Tibial nerve (tissue), 4 donors: ENCODE measurements around the gene FMN2. TPM values are rescaled to one million over a fixed set of nuclear protein-coding genes. Genes with fewer than 3 reads are reported as not detected.

Experiments
- DNase-seq, 2 donors: peaks; one replicate each; pipeline ENCODE4 v3.0.0-alpha.2; 2019; ENCODE audit warnings: low spot score in 2 of 2
- H3K27ac ChIP-seq, 4 donors: fragments of 200-600 bp; sonication (generic) in 3 of 4; one replicate each; pipeline ENCODE4 v1.5.1; 2017 to 2019; ENCODE audit warnings: mild to moderate bottlenecking in 1 of 4
- H3K27me3 ChIP-seq, 2 donors: fragments of 200-600 bp; sonication (generic) in 1 of 2; one replicate each; pipeline versions ENCODE4 v1.5.1 to v1.6.0; 2017 to 2019
- H3K36me3 ChIP-seq, 3 donors: fragments of 200-600 bp; sonication (generic); one replicate each; pipeline ENCODE4 v1.5.1; 2018 to 2019
- H3K4me1 ChIP-seq, 4 donors: fragments of 200-600 bp; sonication (generic) in 3 of 4; one replicate each; pipeline ENCODE4 v1.5.1; 2017 to 2019
- H3K4me3 ChIP-seq, 4 donors: fragments of 200-600 bp; sonication (generic) in 3 of 4; one replicate each; pipeline ENCODE4 v1.5.1; 2017 to 2019; ENCODE audit warnings: mild to moderate bottlenecking in 1 of 4, moderate library complexity in 1 of 4
- H3K9me3 ChIP-seq, 4 donors: fragments of 200-600 bp; sonication (generic) in 3 of 4; one replicate each; pipeline ENCODE4 v1.5.1; 2017 to 2019
- EP300 ChIP-seq, 2 donors: sonication (generic); formaldehyde crosslinking; IDR thresholded peaks; one replicate each; pipeline ENCODE4 v1.6.1; 2017; ENCODE audit warnings: antibody characterized with exemption in 2 of 2, mild to moderate bottlenecking in 1 of 2
- POLR2A ChIP-seq, 2 donors: fragments of 450-650 bp; IDR thresholded peaks; one replicate each; pipeline ENCODE4 v1.6.1; 2017; ENCODE audit warnings: antibody characterized with exemption in 2 of 2, mild to moderate bottlenecking in 2 of 2, moderate library complexity in 2 of 2
- WGBS, 2 donors: methylation state at CpG; one replicate each; pipeline ENCODE4 v1.1.5; 2018; 5-methylcytosine and 5-hydroxymethylcytosine counted together
- total RNA-seq, 4 donors: library from RNA; depleted of rRNA; stranded (reverse); fragments of >200 nt; gene quantifications; one replicate each; pipeline ENCODE4 v1.1.0, GENCODE V29; 2016
- TF ChIP-seq, protein P1 (sequence below), 5 experiments: fragments of 200-600 bp in 3 of 5; fragments of 450-650 bp in 2 of 5; sonication (generic) in 3 of 5; IDR thresholded peaks; one replicate each; pipeline ENCODE4 v1.5.1; 2016 to 2019; ENCODE audit warnings: antibody characterized with exemption in 5 of 5, mild to moderate bottlenecking in 3 of 5, moderate library complexity in 2 of 5

FMN2 gene
- total RNA-seq, 4 donors from 2014 or later: 16.7 to 24.9 (median 24.4) TPM

GRCh38 chr1:240385551-240385950, 293.9 kb downstream of the FMN2 start:
- TF ChIP-seq, protein P1, sequence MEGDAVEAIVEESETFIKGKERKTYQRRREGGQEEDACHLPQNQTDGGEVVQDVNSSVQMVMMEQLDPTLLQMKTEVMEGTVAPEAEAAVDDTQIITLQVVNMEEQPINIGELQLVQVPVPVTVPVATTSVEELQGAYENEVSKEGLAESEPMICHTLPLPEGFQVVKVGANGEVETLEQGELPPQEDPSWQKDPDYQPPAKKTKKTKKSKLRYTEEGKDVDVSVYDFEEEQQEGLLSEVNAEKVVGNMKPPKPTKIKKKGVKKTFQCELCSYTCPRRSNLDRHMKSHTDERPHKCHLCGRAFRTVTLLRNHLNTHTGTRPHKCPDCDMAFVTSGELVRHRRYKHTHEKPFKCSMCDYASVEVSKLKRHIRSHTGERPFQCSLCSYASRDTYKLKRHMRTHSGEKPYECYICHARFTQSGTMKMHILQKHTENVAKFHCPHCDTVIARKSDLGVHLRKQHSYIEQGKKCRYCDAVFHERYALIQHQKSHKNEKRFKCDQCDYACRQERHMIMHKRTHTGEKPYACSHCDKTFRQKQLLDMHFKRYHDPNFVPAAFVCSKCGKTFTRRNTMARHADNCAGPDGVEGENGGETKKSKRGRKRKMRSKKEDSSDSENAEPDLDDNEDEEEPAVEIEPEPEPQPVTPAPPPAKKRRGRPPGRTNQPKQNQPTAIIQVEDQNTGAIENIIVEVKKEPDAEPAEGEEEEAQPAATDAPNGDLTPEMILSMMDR (IDR thresholded peaks at IDR 0.05): no peak
- TF ChIP-seq POLR2A (IDR thresholded peaks at IDR 0.05) (no peak), EP300 (IDR thresholded peaks at IDR 0.05) (no peak)
- H3K4me3 ChIP-seq: no peak overlapping the region
- H3K4me1 ChIP-seq: peaks cover 0 to 6% (median 0%) of the 10 kb centered on the region in 4 donors
- WGBS, 2 donors: 77 to 87% methylated on average over 5 of the region's 5 CpGs
- no peak for DNase-seq
- H3K9me3 ChIP-seq: peaks cover 0 to 18% (median 3%) of the 10 kb centered on the region in 4 donors
- H3K27ac ChIP-seq: no peak overlapping the region
- no peaks in the 10 kb centered on the region for H3K27me3 ChIP-seq
- peaks cover 0 to 10% (median 0%) of the 10 kb centered on the region in 3 donors for H3K36me3 ChIP-seq

DNA sequence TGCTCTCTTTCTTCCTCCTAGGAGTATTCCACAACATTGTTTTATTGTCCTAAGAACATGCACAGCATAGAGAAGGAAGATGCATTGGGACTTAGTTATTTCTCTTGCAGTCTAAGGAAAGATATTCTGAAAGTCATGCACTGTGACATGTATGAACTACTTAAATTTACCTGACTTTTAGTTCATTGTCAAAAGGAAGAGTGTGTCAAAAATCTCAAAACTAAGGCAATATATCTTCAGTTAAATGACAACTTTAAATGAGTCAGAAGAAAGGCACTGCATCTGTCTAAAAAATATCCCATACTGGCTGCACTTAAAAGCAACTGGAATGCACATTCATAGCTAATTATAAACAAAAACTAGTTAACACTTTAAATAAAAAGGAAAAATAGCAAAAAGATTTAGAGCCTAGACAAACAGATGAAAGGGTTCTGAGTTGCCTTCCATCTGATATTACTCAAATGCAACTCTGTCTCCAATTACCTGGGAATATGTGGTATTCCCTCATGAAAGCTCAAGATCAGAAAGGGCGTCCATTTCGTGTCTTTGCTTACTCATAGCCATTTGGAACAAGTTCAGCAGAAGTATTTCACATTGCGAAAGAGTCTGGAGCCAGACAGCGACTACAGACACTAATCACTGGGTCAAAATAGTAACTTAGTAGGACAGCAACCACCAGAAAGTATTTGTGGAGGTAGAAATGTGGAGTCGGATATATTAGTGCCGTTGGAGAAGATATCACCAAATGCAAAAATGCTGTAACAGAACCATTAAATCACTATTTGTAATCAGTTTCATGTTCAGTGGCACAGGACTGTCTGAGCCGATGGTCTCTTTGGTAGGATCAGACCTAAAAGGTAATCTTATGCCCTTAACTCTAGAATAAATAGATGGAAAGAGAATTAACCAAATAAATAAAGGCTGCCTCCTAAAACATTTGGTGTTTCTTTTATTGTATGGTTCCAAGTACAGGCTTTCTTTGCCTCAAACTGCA, 294.6 kb downstream of the FMN2 start:
- DNase-seq: peak in 1 of 2 donors; percentile 29
- H3K27ac ChIP-seq: peak overlapping the region in 1 of 4 donors; percentile 18
- peaks cover 0 to 6% (median 0%) of the 10 kb centered on the region in 4 donors for H3K4me1 ChIP-seq
- no peak overlapping the region for H3K4me3 ChIP-seq
- WGBS, 2 donors: 72 to 73% methylated on average over 7 of the region's 7 CpGs
- TF ChIP-seq POLR2A (IDR thresholded peaks at IDR 0.05) (no peak), EP300 (IDR thresholded peaks at IDR 0.05) (peak in 1 of 2 donors; percentile 16)
- H3K9me3 ChIP-seq: peaks cover 0 to 13% (median under 1%) of the 10 kb centered on the region in 4 donors
- H3K36me3 ChIP-seq: peaks cover 0 to 7% (median 0%) of the 10 kb centered on the region in 3 donors
- no peaks in the 10 kb centered on the region for H3K27me3 ChIP-seq

- 73 to 77% methylated on average over 2 of the region's 2 CpGs for WGBS, 2 donors
Measured at GRCh38 chr1:240387051-240387450, 295.4 kb downstream of the FMN2 start.

GRCh38 chr1:240391660-240392260, 300.1 kb downstream of the FMN2 start:
- Histone ChIP-seq H3K36me3 (peaks cover 0 to 10% (median 0%) of the 10 kb centered on the region in 3 donors), H3K4me1 (peaks cover 0 to 1% (median 0%) of the 10 kb centered on the region in 4 donors), H3K27me3 (no peaks in the 10 kb centered on the region), H3K4me3 (no peak overlapping the region), H3K9me3 (no peaks in the 10 kb centered on the region), H3K27ac (no peak overlapping the region)
- TF ChIP-seq EP300 (IDR thresholded peaks at IDR 0.05) (no peak), POLR2A (IDR thresholded peaks at IDR 0.05) (no peak)
- TF ChIP-seq, protein P1 (IDR thresholded peaks at IDR 0.05): no peak
- WGBS, 2 donors: 73% methylated on average over 2 of the region's 2 CpGs
- DNase-seq: no peak

More at GRCh38 chr1:240387051-240387450, 295.4 kb downstream of the FMN2 start:
- Histone ChIP-seq H3K27me3 (no peaks in the 10 kb centered on the region), H3K36me3 (no peaks in the 10 kb centered on the region), H3K4me3 (no peak overlapping the region), H3K27ac (peak overlapping the region in 1 of 4 donors; percentile 18), H3K4me1 (peaks cover 0 to 6% (median 0%) of the 10 kb centered on the region in 4 donors), H3K9me3 (peaks cover 0 to 5% (median 0%) of the 10 kb centered on the region in 4 donors)
- TF ChIP-seq, protein P1 (IDR thresholded peaks at IDR 0.05): no peak
- no peak for TF ChIP-seq POLR2A (IDR thresholded peaks at IDR 0.05)
- TF ChIP-seq EP300 (IDR thresholded peaks at IDR 0.05): no peak
- no peak for DNase-seq

DNA sequence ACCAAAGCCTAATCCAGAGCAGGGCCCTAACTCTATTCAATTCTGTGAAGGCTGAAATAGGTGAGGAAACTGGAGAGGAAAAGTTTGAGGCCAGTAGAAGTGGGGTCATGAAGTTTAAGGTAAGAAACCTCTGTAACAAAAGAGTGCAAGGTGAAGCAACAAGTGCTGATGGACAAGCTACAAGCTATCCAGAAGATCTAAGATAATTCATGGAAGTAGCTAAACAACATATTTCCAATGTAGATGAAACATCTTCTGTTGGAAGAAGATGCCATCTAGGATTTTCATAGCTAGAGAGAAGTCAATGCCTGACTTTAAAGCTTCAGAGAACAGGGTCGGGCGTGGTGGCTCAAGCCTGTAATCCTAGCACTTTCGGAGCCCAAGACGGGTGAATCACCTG, 302.7 kb downstream of the FMN2 start:
- Histone ChIP-seq H3K4me3 (no peak overlapping the region), H3K4me1 (no peaks in the 10 kb centered on the region), H3K27me3 (no peaks in the 10 kb centered on the region), H3K27ac (no peak overlapping the region), H3K9me3 (no peaks in the 10 kb centered on the region), H3K36me3 (peaks cover 0 to 10% (median 0%) of the 10 kb centered on the region in 3 donors)
- no peak for TF ChIP-seq EP300 (IDR thresholded peaks at IDR 0.05)
- TF ChIP-seq, protein P1 (IDR thresholded peaks at IDR 0.05): no peak
- TF ChIP-seq POLR2A (IDR thresholded peaks at IDR 0.05): no peak
- WGBS, 2 donors: 91 to 96% methylated on average over 4 of the region's 4 CpGs
- DNase-seq: no peak
